Activated T-cell treated with anti-CD3 and anti-CD28 coated beads, Interleukin-2, amount 50 U/mL, for 1 hour (primary cell): ENCODE data around the gene MACROD2.

Experiments used
- DNase-seq: peaks from one replicate; pipeline ENCODE4 v3.0.0-alpha.2; 2020

The MACROD2 gene

DNA sequence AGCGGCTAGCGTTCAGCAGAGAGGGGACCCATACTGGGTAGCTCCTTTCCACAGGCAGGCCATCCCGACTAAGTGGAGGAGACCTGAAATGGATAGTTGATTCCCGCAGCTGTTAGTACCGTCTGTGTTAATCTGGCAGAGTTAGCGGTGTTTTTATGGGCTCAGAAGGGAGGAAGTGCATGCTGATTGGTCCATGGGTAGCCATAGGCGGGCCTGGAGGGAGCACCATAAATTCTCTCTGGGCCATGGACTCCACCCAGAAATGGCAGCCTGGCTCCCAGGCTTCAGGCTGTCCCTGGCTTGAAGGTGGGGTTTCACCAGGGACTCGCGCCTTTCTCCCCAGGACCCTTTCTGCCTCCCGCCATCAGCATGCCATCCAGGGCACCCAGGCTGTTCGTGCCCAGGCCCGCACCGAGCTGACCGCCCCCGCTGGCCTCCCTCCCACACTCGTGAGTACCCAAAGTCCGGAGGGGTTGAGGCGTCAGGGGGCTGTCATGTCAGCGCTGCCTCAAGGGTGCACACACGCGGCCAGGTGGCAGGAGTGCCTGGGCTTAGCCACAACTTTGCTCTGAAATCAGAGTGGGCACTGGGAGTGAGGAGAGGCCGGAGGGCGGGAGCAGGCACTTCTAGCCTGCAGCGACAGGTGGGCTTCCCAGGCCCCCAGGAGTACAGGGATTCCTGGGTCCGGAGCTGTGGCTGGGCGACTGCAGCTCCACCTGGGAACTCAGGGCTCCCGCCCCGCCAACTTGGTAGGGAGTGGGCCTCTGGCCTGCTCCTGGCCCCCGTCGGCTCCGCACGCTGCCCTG, 1036.4 kb downstream of the MACROD2 start:
- DNase-seq = no peak

DNA sequence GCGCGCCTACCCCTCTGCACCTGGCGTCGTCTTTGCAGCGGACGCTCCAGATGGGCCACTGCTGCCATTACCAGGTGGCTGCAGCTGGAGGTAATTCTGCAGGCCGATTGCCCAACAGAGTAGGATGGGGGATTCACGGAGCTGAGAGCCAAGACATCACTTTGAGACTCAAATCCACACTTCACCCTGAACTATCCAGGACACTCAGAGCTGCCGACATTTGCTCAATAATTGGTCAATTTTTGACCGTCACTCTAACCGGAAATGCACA, 1037.0 kb downstream of the MACROD2 start:
- DNase-seq = no peak

DNA sequence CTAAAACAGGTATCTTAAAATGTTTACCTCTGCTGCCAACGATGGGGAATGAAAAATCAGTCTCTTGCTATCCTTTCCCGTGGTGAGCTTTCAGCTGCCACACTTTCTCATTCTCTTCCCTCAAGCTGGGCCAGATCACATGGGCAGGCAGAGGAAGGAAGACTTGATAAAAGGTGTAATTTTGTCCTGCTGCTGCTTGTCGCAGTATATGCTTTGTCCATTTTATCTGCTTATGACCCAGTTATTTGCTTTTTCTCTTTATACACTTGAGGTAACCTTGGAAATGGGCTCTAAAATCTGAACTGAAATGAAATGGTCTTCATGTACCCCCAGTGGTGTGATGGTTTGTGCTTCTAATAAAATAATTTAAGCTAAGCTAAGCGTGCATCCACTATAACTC, 1038.0 kb downstream of the MACROD2 start:
- DNase-seq = no peak

DNA sequence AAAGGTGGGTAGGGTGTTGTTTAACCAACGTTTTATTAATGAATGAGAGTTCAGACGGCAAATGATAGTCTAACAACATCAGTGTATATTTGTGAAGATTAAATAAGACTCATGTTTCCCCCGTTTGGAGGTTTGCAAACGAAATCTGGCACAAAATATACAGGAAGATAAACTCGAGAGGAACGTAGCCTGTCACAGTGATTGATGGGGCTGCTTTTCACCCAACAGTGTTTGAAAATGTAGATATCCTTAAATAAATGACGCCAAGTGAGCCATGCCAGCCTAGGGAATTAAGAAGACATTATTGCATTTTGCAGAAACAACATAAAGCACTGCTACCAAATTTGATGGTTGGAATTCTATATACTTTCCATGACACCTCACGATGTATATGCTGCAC, 1038.6 kb downstream of the MACROD2 start:
- DNase-seq = no peak

DNA sequence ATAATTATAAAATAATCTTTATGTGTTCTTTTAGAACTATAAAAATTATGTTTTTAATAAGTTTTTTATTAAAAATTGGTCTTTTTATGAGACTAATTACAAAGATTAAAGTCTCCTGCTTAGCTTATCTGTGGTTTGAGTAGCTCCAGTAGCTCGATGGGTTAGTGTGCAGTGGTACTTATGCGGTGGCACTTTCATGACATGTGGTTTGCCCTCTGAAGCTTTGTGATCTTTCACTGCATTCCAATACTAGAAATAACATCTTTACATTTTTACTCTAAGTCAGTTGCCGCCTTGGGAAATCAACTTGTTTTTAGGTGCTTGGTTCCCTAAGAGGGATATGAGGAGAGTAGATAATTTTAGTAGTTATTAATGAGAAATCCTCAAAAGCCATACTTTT, 1041.6 kb downstream of the MACROD2 start:
- no peak for DNase-seq

DNA sequence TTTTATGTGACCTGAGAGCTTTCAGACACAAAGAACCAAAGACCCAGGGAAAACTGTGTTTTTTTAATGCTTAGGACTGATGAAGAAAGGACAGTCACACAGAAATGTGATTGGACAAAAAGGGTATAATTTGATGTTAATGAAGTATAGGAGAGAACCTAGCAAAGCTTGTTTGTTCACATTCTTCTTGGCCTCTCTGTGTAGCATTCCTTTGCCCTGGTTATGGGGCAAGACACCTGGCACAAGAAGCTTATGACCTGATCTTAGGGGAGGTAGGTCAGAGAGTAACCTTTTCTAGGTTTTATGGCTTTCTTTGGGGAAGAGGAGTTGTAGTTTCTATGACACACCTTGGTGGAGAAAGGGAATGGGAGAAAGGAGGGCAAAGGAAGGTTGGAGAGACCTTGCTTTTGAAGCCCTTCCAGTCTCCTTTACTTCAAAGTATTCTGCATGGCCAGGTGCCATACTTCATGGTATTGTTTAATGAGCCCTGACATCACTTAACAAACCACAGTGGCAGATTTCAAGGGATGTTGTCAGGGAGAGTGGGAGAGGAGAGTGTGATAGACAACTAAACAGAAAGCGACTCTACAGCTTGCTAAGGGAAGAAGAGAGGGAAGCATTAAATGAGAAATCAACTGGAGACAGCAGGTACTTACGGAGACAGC, 1043.9 kb downstream of the MACROD2 start:
- DNase-seq = no peak

DNA sequence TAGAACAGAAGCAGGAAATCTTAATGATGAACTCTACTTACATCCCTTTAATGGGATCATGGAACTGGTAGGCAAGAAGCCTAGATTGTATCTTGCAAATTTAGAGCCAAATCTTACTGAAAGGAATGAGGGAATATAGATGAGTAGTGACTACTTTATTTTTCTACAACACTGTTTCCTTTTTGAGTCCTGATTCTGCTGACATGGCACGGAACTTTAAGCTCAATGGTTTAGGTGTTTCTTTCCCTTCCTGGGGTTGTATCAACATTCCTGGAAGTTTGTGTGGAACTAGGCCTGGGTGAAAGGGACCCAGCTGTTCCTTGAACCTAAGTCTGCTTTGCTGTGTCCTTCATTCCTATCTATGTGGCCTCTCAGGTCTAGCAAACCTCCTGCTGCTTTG, 1047.4 kb downstream of the MACROD2 start:
- DNase-seq = no peak

DNA sequence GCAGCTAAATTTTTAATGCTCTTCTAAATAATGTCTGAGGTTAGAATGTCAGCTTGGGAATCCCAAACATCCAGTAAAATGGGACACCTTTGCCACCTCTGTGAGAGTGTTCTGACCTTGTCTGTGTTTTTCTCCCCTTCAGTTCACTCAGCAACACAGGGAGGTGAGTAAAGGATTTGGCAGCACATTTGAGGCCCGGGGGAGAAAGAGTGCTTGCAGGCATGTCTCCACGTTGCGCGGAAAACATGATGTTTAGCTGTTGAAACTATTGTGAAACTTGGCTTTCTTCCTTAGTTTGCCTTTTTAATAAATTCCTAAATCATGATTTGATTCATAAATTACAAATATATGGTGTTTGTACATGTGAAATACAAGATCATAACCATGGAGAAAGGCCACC, 1049.9 kb downstream of the MACROD2 start:
- DNase-seq = no peak

DNA sequence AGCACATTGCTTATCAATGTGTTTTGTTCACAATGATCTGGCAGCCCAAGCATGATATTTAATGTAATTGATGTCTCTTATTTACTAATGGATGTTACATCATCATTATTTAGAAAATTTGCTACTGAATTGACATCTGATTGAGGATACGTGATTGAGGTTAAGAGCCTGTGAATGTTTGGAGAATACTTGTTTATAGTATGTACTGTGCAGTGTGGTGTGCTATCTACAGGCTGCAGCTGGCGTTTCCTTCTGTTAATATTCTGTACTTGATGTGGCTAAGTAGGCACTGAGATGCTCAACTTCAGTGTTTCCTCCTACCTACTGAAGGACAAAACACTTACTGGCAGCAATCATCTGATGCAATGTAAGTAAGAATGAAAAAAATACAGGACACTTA, 1051.7 kb downstream of the MACROD2 start:
- DNase-seq = no peak

DNA sequence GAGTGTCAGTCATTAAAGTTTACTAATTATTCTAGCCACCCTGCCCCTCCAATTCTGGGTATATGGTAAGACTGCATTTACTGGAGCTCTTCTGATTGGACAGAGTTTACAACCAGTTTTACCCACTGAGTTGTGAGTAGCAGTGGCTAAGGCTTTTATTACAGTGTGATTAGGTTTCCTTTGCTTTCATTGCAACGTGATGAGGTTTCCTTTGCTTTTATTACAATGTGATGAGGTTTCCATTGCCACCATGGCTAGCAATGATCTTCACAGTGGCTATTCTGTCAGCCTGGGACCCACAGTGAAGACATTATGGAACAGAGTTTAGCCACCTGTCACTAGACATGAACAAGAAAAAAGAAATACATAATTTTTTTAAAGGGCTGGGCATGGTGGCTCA, 1052.3 kb downstream of the MACROD2 start:
- no peak for DNase-seq

DNA sequence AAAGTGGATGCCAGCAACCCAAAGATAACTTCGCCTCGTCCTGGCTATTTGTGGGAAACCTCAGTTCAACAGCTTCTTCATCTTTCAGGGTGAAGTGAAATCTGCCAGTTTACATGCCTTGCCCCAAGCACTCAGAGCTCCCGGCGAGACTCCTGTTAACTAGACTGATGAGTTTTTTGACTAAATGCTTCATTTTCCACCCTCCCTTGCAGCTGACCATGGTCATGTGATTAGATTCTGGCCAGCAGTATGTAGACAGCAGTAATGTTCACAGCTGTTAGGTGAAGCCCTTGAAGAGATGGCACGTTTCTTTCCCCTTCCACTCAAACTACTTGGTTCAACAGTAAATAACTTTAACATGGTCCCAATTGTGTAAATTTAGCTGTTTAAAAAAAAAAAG, 1060.9 kb downstream of the MACROD2 start:
- DNase-seq = no peak

DNA sequence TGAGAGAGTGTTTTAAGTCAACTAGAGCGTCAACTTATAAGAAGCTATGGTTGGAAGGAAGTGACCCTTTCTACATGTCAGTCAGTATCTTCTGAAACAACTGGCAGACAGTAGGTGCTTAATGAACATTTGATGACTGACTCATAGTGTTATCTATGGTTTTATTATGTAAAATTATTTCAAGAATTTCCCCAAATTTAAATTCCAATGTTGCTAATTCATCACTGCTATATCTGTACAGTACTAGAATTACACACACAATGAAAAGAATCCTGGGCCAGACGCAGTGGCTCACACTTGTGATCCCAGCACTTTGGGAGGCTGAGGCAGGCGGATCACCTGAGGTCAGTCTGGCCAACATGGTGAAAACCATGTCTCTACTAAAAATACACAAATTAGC, 1063.5 kb downstream of the MACROD2 start:
- DNase-seq = no peak

DNA sequence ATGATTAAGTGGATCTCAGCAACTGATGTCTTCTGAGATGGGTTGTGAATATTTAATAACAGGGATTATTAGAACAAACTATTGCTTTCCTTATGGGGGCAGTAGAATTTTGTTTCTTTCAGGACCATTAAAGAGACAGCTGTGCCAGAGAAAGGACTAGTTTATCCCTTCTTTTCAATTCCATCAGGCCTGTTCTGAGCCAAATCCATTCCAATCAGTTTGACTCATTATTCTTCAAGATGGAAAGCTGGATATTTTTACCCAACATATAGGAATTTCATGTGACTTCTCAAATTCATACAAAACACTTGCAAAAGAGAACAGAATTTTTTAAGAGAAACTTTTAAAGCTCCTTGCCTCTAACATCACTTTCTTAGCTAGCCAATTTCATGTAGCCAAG, 1064.1 kb downstream of the MACROD2 start:
- DNase-seq = no peak

DNA sequence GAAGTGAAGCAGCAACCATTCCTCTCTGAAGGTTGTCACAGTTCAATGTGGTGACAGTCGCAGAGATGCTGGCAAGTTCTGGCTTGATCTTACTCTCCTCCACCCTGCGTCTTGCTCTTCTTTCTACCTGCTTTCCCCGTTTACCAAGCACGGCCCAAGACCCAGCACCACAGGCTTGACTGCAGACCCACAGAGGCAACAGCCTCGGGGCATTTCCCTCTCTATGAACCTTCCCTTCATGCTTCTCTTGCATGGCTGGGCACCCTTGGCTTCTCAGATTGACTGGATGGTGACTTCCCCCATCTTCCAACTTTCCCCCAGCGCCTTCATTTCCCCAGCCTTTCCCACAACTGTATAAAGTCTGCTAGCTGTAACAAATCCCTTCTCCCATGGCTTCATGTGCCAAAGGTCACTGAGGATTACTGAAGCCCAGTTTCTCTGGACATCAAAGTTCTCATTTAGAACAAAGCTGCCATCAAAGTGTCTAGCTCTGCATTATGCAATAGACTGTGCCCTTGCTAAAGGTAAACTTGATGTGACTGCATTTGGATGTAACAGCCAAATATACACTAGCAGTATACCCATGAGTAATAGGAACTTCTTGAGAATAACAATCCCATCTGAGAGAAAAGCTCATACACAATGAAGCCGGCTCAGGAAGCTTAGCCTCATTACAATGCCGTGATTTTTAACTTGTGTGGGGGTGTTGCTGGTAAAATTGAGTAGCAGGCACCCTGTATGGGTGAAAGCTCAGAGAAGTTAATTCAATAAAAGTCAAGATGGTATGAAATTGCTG, 1065.1 kb downstream of the MACROD2 start:
- DNase-seq = no peak

DNA sequence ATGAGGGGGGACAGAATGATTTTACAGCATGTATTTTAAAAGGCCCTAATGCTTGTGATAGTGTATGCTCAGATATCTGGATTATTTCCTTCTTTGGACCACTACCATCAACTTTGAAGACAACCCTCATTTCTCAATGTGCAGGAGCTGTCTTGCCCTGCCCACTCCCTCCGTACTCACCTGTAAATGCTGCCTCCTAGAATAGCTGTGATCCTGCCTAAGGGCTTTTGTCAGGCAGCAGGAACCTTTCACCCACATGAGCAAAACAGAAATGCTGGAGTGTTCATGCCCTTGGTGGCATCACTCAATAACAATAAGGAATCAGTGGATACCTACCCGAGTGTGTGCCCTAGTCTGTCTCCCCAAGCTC, 1065.7 kb downstream of the MACROD2 start:
- DNase-seq = no peak

DNA sequence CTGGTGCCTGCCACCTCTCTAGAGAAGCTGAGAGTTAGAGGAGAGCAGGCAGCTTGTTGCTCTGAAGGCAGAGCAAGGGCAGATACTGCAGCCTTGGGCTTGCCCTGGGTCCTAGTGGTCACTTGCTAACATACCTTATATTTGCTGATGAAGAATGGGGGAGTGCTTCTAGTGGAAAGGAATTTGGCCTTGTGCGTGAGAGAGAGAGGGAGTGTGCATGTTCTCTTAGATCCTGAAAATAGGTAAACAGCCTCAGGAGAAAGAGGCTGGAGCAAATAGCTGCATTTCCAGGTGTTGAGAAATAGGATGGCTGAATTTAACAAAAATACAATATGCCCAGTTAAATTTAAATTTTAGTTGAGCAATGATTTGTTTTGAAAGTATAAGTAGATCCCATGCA, 1066.6 kb downstream of the MACROD2 start:
- no peak for DNase-seq

DNA sequence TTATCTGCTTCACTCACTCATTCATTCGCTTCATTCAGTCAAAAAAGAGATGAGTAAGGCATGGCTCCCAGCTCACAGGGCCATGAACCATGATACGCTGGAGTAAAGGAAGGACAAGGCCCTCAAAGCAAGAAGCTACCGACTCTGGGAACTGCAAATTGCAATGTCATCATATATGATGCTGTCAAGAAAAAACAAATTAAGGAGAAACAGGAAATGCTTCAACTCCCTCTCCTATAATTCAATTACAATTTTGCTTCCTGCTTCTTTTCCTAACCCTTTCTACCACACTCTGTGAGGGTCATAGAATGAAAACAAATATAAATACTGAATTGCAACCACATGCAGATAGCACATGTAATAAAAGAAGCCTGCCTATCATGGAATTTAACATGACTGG, 1067.8 kb downstream of the MACROD2 start:
- no peak for DNase-seq

DNA sequence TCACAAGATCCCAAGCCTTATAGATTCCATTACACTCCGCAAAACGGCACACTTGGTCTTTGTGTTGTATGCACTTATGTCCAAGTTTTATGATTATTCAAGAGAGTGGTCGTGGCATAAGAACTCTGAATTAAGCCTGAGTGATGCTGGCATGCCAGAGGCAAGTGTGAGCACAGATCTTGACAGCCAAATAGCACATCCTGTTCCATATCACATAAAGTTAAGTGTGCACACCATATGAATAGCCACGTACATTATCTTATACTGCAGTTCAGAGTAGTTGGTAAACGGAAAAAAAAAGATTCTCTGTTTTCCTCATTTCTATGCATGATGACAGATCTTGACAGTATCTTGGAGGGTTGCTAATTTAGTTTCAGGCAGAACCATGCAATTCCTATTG, 1069.4 kb downstream of the MACROD2 start:
- no peak for DNase-seq

DNA sequence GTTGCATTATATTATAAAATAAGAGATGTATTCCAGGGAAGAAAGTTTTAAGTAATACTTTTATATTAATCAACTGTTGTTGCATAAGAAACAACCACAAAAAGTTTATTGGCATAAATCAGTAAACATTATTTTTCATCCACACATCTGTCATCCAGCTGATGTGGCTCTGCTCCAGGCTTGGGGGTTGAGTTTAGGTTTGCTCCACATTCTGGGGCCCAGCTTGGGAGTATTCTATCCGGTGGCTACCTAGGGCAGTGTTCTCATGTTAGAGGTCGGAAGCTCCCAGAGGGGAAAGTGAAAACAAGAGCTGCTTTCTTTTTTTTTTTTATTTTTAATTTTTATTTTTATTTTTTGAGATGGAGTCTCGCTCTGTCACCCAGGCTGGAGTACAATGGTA, 1070.5 kb downstream of the MACROD2 start:
- no peak for DNase-seq

DNA sequence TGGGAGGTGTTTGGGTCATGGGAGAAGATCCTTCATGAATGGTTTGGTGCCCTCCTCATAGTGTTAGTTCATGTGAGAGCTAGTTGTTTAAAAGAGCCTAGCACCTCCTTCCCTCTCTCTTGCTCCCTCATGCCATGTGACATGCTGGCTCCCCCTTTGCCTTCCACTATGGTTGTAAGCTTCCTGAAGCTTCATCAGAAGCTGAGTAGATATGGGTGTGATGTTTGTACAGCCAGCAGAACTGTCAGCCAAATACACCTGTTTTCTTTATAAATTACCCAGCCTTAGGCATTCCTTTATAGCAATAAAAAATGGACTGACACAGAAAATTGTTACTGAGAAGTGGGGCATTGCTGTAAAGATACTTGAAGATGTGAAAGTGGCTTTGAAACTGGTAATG, 1073.2 kb downstream of the MACROD2 start:
- DNase-seq = no peak

DNA sequence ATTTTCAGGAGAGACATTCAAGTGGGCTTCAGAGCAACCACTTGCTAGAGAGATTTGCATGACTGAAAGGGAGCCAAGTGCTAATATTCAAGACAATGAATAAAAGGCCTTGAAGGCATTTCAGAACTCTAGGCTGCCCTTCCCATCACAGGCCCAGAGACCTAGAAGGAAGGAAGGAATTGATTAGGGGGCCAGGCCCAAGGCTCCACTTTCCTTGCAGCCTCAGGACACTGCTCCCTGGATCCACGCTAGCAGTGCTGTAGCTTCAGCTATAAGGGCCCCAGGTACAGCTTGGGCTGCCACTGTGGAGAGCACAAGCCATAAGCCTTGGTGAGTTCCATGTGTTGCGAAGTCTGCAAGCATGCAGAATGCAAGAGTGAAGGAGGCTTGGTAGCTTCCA, 1074.0 kb downstream of the MACROD2 start:
- no peak for DNase-seq

DNA sequence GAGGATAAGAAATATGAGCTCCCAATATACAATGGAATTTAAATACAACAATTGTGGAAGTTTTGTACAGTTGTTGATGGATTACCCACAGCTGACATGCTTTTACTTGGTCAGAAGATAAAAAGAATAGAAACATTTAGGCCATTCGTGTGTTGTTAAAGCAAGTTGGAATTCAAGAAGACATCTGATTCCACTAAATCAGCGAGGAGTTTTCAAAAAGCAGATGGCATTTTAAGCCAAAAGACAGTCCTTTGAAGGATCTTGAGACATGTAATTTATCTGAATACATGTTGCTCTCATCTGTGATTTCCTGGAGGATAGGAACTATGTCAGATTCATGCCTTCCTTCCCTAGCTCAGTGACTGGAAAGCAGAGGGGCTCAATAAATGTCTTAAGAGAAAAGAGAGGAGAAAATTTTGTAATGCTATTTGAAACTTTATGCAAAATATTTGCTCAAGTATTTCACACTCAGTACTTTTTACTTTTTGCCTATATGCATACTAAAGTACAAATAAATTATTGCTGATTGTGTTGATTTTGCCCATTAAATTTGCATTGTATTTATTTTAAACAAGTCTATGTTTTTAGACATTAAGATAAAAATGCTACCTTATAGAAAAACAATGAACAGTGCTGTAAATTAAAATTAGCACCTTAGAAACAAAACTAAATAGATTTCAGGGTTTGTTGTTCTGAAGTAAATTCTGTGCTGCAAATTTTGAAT, 1075.9 kb downstream of the MACROD2 start:
- no peak for DNase-seq

DNA sequence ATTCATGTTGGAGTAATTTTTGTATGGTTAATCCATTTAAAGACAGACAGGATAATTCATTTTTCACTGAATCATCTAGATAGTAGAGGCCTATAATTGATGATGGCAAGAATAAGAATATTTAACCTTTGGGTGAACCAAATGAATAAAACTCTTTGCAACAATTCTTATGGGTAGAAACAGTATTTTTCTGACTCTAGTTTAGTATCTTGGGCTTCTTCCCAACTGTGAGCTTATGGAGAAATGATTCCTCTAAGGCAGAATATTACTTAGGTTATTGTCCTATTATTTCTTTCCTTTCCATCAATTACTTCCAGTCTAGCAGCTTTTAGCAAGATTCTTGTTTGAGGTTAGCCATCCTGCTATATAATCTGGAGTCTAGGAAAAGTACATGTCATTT, 1077.0 kb downstream of the MACROD2 start:
- no peak for DNase-seq

DNA sequence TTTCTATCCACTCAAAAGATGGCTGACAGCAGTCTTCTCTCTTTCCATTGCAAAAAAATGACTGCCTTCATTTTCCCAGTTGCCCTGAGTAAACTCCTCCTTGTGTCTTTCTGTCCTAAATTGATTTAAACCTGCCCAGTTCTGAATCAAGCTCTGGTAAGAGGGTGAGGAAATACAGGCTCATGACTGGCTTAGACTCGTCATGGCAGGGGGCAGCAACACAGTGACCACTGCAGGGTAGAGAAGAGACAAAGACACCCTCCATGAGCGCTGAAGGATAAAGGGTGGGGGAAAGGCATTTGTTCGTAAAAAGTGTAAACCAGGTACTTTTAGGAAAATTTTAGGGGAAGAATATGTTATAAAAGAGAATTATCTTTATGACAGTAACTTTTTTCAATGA, 1080.3 kb downstream of the MACROD2 start:
- DNase-seq = no peak
